Peyer's patch (tissue), 4 donors: ENCODE measurements around the gene RPUSD2.

Experiments
- CTCF ChIP-seq, 6 experiments: fragments of 450-650 bp in 4 of 6; fragments of 200-600 bp in 2 of 6; sonication (generic) in 1 of 6; IDR thresholded peaks; one replicate each; pipeline ENCODE4 v1.5.1; 2017 to 2019; ENCODE audit warnings: antibody characterized with exemption in 6 of 6, mild to moderate bottlenecking in 3 of 6, moderate library complexity in 1 of 6
- POLR2A ChIP-seq, 2 donors: fragments of 450-650 bp; IDR thresholded peaks; one replicate each; pipeline ENCODE4 v1.5.1; 2017; ENCODE audit warnings: antibody characterized with exemption in 2 of 2, mild to moderate bottlenecking in 2 of 2, moderate library complexity in 2 of 2

GRCh38 chr15:40538976-40539375 is 30.1 kb upstream of the RPUSD2 start:
- TF ChIP-seq CTCF (IDR thresholded peaks at IDR 0.05): no peak
- TF ChIP-seq POLR2A (IDR thresholded peaks at IDR 0.05): no peak
